Measurements from ENCODE around the gene NKG7.

Gene NKG7

GRCh38 chr19:51396175-51396574, 23.7 kb upstream of the NKG7 start:
- Histone ChIP-seq H3K27ac (no peak overlapping the region), H3K4me3 (no peak overlapping the region)
- TF ChIP-seq CTCF (IDR thresholded peaks at IDR 0.05), result no peak
- no peak for DNase-seq (ENCODE audit: low spot score)

- Histone ChIP-seq H3K4me3 (peak overlapping the region; percentile 62), H3K27ac (peak overlapping the region; percentile 58 to 73)
- peak; percentile 95 for DNase-seq (ENCODE audit: low spot score)
- no peak for TF ChIP-seq CTCF (IDR thresholded peaks at IDR 0.05)
These were observed 21.8 kb upstream of the NKG7 start for GRCh38 chr19:51394050-51394836.

- no peak for TF ChIP-seq CTCF (IDR thresholded peaks at IDR 0.05)
- Histone ChIP-seq H3K27ac (no peak overlapping the region), H3K4me3 (no peak overlapping the region)
- no peak for DNase-seq (ENCODE audit: low spot score)
These were observed 20.2 kb upstream of the NKG7 start for GRCh38 chr19:51392701-51393100.

GRCh38 chr19:51391073-51391611, 18.7 kb upstream of the NKG7 start:
- Histone ChIP-seq H3K4me3 (no peak overlapping the region), H3K27ac (no peak overlapping the region)
- no peak for TF ChIP-seq CTCF (IDR thresholded peaks at IDR 0.05)
- no peak for DNase-seq (ENCODE audit: low spot score)

- no peak for DNase-seq (ENCODE audit: low spot score)
- TF ChIP-seq CTCF (IDR thresholded peaks at IDR 0.05), result no peak
- no peak overlapping the region for H3K4me3 ChIP-seq
These were observed 16.7 kb upstream of the NKG7 start for GRCh38 chr19:51389143-51389542.

GRCh38 chr19:51387924-51388389, 15.5 kb upstream of the NKG7 start, which contains the start of gene LIM2:
LIM2 (minus strand) TSS chr19:51387974; CDS start chr19:51387443, 531 bp downstream.
- no peak for TF ChIP-seq CTCF (IDR thresholded peaks at IDR 0.05)
- Histone ChIP-seq H3K27ac (no peak within 1 kb of the TSS), H3K4me3 (no peak within 1 kb of the TSS)
- DNase-seq (ENCODE audit: low spot score), result no peak

More at GRCh38 chr19:51389143-51389542, 16.7 kb upstream of the NKG7 start:
- H3K27ac ChIP-seq, result no peak overlapping the region
